GM15510 (cell line): ENCODE data around the gene CACTIN.

Experiments used
- POLR2A ChIP-seq: IDR thresholded peaks from 3 replicates; pipeline ENCODE4 v1.6.1; 2011; ENCODE audit warnings: borderline replicate concordance; ENCODE audit not compliant: insufficient read length; ENCODE audit errors: extremely low read depth

The CACTIN gene

GRCh38 chr19:3626473-3627350 is at the start of gene CACTIN:
CACTIN (minus strand) TSS chr19:3626790; CDS start chr19:3626762, 28 bp downstream.
- peak; percentile 96 for TF ChIP-seq POLR2A

- TF ChIP-seq POLR2A, result no peak
These were observed 48.4 kb upstream of the CACTIN start for GRCh38 chr19:3674784-3675543.

GRCh38 chr19:3673506-3674439 is 47.2 kb upstream of the CACTIN start:
- no peak for TF ChIP-seq POLR2A

- no peak for TF ChIP-seq POLR2A
These were observed 46.4 kb upstream of the CACTIN start for GRCh38 chr19:3672993-3673392.

GRCh38 chr19:3672575-3672948 is 46.0 kb upstream of the CACTIN start:
- no peak for TF ChIP-seq POLR2A

- no peak for TF ChIP-seq POLR2A
These were observed 45.3 kb upstream of the CACTIN start for GRCh38 chr19:3671680-3672574.

GRCh38 chr19:3670796-3671679 is 44.4 kb upstream of the CACTIN start:
- no peak for TF ChIP-seq POLR2A

GRCh38 chr19:3669947-3670795 is 43.6 kb upstream of the CACTIN start:
- TF ChIP-seq POLR2A, result no peak

GRCh38 chr19:3669082-3669946 is 42.7 kb upstream of the CACTIN start:
- no peak for TF ChIP-seq POLR2A

- TF ChIP-seq POLR2A, result no peak
These were observed 41.9 kb upstream of the CACTIN start for GRCh38 chr19:3668331-3669081.
